IgD-negative memory B cell (primary cell): ENCODE data around the gene MISP. TPM values are rescaled to one million over a fixed set of nuclear protein-coding genes. Genes with fewer than 3 reads are reported as not detected.
"Not testable (repeated sequence)": the region's sequence is repeated elsewhere in the genome, so short reads cannot be mapped to it uniquely, and the experiment has no call there.

Source experiments
- H3K27ac Mint-ChIP-seq, 3 donors: one replicate each; pipeline ENCODE4 v1.8.0; 2020 to 2022; ENCODE audit warnings: mild to moderate bottlenecking in 3 of 3, mixed read lengths in 3 of 3, moderate library complexity in 1 of 3
- H3K27me3 Mint-ChIP-seq: one replicate; pipeline ENCODE4 v1.8.0; 2021; ENCODE audit warnings: mixed read lengths
- H3K36me3 Mint-ChIP-seq: one replicate; pipeline ENCODE4 v1.8.0; 2020; ENCODE audit warnings: mild to moderate bottlenecking, mixed read lengths
- H3K4me1 Mint-ChIP-seq, 3 donors: one replicate each; pipeline ENCODE4 v1.8.0; 2020 to 2022; ENCODE audit warnings: mixed read lengths in 3 of 3, mild to moderate bottlenecking in 1 of 3
- H3K4me3 Mint-ChIP-seq, 4 donors: one replicate each; pipeline ENCODE4 v1.8.0; 2020 to 2022; ENCODE audit warnings: mild to moderate bottlenecking in 4 of 4, mixed read lengths in 4 of 4, moderate library complexity in 3 of 4
- H3K9me3 Mint-ChIP-seq, 3 donors: one replicate each; pipeline ENCODE4 v1.8.0; 2020 to 2021; ENCODE audit warnings: mixed read lengths in 3 of 3, mild to moderate bottlenecking in 1 of 3
- polyA plus RNA-seq: library from polyadenylated mRNA; unstranded; fragments of 300-500 nt; fragmentation: Illumina TruSeq; gene quantifications from one replicate; pipeline ENCODE4 v1.2.3, GENCODE V29; 2021

MISP gene, protein sequence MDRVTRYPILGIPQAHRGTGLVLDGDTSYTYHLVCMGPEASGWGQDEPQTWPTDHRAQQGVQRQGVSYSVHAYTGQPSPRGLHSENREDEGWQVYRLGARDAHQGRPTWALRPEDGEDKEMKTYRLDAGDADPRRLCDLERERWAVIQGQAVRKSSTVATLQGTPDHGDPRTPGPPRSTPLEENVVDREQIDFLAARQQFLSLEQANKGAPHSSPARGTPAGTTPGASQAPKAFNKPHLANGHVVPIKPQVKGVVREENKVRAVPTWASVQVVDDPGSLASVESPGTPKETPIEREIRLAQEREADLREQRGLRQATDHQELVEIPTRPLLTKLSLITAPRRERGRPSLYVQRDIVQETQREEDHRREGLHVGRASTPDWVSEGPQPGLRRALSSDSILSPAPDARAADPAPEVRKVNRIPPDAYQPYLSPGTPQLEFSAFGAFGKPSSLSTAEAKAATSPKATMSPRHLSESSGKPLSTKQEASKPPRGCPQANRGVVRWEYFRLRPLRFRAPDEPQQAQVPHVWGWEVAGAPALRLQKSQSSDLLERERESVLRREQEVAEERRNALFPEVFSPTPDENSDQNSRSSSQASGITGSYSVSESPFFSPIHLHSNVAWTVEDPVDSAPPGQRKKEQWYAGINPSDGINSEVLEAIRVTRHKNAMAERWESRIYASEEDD
- not detected for polyA plus RNA-seq

GRCh38 chr19:750640-751423 is at the start of gene MISP:
Gene MISP (plus strand): TSS chr19:751112. CDS start chr19:756947, 5,835 bp downstream.
- Mint-ChIP-seq H3K36me3 (no peaks in the 10 kb centered on the region), H3K4me3 (no peak within 1 kb of the TSS), H3K9me3 (no peaks in the 10 kb centered on the region), H3K27ac (no peak within 1 kb of the TSS), H3K4me1 (no peaks in the 10 kb centered on the region), H3K27me3 (peaks cover 2% of the 10 kb centered on the region)

DNA sequence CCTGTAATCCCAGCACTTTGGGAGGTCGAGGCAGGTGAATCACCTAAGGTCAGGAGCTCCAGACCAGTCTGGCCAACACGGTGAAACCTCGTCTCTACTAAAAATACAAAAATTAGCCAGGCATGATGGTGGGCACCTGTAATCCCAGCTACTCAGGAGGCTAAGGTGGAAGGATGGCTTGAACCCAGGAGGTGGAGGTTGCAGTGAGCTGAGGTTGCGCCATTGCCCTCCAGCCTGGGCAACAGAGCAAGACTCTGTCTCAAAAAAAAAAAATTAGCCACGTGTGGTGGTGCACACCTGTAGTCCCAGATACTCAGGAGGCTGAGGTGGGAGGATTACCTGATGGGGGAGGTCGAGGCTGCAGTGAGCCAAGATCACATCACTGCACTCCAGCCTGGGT is 48.1 kb upstream of the MISP start:
- H3K27me3 Mint-ChIP-seq, result peaks cover 44% of the 10 kb centered on the region
- not testable (repeated sequence) for H3K4me1 Mint-ChIP-seq, H3K4me3 Mint-ChIP-seq, H3K36me3 Mint-ChIP-seq, H3K27ac Mint-ChIP-seq, H3K9me3 Mint-ChIP-seq

- no peak overlapping the region for H3K27ac Mint-ChIP-seq
- H3K4me1 Mint-ChIP-seq, result peaks cover 0 to 7% (median 0%) of the 10 kb centered on the region in 3 donors
- H3K27me3 Mint-ChIP-seq, result peaks cover 45% of the 10 kb centered on the region
- H3K36me3 Mint-ChIP-seq, result no peaks in the 10 kb centered on the region
- peak overlapping the region in 3 of 4 donors; percentile 52 to 55 (median 52) for H3K4me3 Mint-ChIP-seq
- peaks cover 0 to 4% (median 0%) of the 10 kb centered on the region in 3 donors for H3K9me3 Mint-ChIP-seq
Observed at GRCh38 chr19:703329-703650, 47.6 kb upstream of the MISP start.

GRCh38 chr19:703651-704446 is 47.1 kb upstream of the MISP start:
- H3K27ac Mint-ChIP-seq, result no peak overlapping the region
- H3K36me3 Mint-ChIP-seq, result no peaks in the 10 kb centered on the region
- peaks cover 45% of the 10 kb centered on the region for H3K27me3 Mint-ChIP-seq
- H3K4me1 Mint-ChIP-seq, result peaks cover 0 to 7% (median 0%) of the 10 kb centered on the region in 3 donors
- peak overlapping the region in 2 of 4 donors; percentile 52 for H3K4me3 Mint-ChIP-seq
- peaks cover 0 to 4% (median 0%) of the 10 kb centered on the region in 3 donors for H3K9me3 Mint-ChIP-seq

DNA sequence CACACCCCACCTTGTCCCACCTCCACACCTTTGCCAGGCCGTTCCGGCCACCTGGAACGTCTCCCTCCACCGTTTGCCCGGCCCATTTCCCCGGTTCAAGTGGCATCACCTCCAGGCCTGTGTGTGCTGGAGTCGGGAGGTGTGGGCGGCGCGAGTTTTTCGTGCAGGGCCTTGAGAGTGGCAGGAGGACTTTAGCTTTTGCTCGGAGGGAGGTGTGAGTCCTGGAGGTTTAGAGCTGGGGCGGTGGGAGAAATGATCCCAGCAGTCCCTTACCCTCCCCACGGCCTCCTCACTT is 46.5 kb upstream of the MISP start:
- Mint-ChIP-seq H3K27ac (no peak overlapping the region), H3K27me3 (peaks cover 45% of the 10 kb centered on the region), H3K4me3 (peak overlapping the region in 1 of 4 donors; percentile 63), H3K4me1 (peaks cover 0 to 7% (median 0%) of the 10 kb centered on the region in 3 donors), H3K9me3 (peaks cover 0 to 4% (median 0%) of the 10 kb centered on the region in 3 donors), H3K36me3 (no peaks in the 10 kb centered on the region)

DNA sequence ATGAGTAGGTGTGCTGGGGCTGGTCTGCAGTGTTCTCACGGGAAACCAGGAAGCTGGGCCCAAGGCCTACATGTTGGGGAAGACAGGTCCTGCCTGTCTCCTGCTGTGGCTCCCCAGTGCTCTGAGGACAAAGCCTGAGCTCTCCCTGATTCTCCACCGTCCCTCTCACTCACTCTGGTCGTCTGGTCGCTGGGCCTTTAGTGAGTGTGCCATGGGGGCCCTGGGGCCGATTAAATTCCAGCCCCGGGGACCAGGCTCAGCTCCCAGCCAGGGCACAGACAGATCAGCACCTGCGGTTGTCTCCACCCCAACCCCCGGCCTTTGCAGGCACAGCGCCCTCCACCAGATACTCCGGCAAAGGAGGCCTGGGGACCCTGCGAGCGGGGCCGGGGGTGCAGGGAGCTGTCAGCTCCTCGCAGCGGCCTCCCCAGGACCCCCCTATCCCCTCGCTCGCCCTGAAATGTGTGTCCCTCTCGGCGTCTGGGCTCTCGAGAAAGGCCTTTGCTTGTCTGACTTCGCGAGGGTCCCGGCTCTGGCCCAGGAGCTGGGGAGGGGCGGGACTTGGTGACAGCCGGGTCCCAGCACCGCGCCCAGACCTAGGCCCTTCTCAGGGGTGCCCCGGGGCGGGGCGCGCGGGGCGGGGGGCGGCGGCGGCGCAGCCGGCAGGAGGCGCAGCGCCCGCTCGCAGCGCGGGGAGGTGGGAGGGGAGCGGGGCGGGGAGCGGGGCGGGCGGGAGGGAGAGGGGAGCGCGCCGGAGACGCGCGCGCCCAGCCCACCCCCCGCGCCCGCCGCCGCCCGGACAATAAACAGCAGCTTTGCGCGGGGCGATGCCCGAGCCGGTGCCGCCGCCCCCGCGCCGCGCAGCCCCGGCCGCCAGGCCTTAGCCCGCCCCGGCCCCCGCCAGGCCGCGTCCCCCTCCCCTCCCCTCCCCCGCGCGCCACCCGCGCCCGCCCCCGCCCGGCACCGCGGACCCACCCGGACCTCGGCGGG is 42.5 kb upstream of the MISP start, which contains the start of gene PALM:
Gene PALM, plus strand, starts transcription at position 782 of the 990 bp plus-strand sequence. CDS start 212 bp downstream, outside the sequence.
- H3K4me3 Mint-ChIP-seq, result peak within 1 kb of the TSS in 1 of 4 donors; percentile 37
- peaks cover 0 to 5% (median 1%) of the 10 kb centered on the region in 3 donors for H3K4me1 Mint-ChIP-seq
- peak within 1 kb of the TSS in 1 of 3 donors; percentile 80 for H3K27ac Mint-ChIP-seq
- H3K27me3 Mint-ChIP-seq, result peaks cover 34% of the 10 kb centered on the region
- H3K9me3 Mint-ChIP-seq, result peaks cover 0 to 2% (median 0%) of the 10 kb centered on the region in 3 donors
- H3K36me3 Mint-ChIP-seq, result no peaks in the 10 kb centered on the region

DNA sequence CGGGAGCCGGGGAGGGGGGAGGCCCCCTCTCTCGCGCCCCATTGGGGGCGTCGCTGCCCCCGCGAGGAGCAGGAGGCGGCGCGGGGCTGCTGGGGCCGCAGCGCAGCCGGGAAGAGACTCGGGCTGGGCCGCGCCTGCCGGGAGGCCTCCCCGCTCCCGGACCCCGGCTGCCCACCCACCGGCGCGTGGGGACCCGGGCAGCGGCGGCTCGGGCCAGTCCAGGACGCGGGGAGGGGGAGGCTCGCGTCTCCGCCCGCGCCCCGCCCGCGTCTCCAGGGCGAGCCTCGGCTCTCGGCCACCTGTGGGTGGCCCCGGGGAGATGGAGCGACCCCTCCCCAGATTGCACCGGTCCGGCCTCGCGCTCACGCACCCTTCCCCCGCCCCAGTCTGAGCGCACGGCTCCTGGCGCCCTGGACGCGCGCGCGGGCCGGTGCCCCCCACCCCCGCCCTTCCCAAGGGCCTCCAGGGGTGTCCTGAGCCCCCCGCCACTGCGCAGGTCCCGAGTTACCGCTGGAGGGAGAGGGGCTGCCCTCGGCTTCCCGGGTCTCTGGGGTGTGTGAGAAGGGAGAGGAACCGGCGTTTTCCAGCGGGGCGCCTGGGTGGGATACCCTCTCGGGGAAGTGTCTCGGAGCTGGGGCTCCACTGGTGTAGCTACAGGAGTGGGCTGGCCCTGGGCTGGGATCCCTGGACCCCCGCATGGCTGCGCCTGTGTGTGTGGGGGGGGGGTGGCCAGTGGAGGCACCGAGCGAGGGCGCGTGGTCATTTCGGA is 41.5 kb upstream of the MISP start:
- peaks cover 0 to 5% (median 1%) of the 10 kb centered on the region in 3 donors for H3K4me1 Mint-ChIP-seq
- H3K27ac Mint-ChIP-seq, result no peak overlapping the region
- H3K4me3 Mint-ChIP-seq, result no peak overlapping the region
- peaks cover 30% of the 10 kb centered on the region for H3K27me3 Mint-ChIP-seq
- no peaks in the 10 kb centered on the region for H3K36me3 Mint-ChIP-seq
- H3K9me3 Mint-ChIP-seq, result peaks cover 0 to 2% (median 0%) of the 10 kb centered on the region in 3 donors

- H3K4me3 Mint-ChIP-seq, result no peak overlapping the region
Observed at GRCh38 chr19:709965-710571, 40.8 kb upstream of the MISP start.

GRCh38 chr19:710767-711166 is 40.1 kb upstream of the MISP start:
- Mint-ChIP-seq H3K4me3 (no peak overlapping the region), H3K9me3 (peaks cover 1 to 5% (median 5%) of the 10 kb centered on the region in 3 donors), H3K27ac (no peak overlapping the region), H3K27me3 (peaks cover 24% of the 10 kb centered on the region), H3K4me1 (peaks cover 0 to 5% (median 0%) of the 10 kb centered on the region in 3 donors), H3K36me3 (no peaks in the 10 kb centered on the region)

More at GRCh38 chr19:709965-710571, 40.8 kb upstream of the MISP start:
- H3K4me1 Mint-ChIP-seq, result peaks cover 0 to 5% (median 1%) of the 10 kb centered on the region in 3 donors
- H3K36me3 Mint-ChIP-seq, result no peaks in the 10 kb centered on the region
- peaks cover 23% of the 10 kb centered on the region for H3K27me3 Mint-ChIP-seq
- H3K27ac Mint-ChIP-seq, result no peak overlapping the region
- peaks cover 0 to 2% (median 0%) of the 10 kb centered on the region in 3 donors for H3K9me3 Mint-ChIP-seq

DNA sequence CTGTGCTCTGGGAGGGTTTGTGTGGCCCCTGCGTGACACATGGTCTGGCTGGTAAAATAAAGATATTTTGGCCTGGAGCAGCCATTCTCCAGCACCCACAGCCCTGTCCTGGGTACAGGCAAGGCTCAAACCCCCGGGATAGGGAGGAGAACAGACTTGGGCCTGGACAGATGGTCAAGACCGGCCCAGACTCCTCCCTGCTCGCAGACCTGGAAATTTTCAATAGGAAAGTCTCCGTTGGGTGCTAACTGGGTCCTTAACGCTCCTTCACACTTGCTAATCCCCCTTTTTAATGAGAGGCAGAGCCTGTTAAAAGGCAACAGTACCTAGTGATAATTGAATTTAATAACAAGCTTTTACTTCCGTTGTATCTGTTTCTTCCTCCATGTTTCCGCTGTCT is 39.7 kb upstream of the MISP start:
- Mint-ChIP-seq H3K27ac (no peak overlapping the region), H3K4me3 (peak overlapping the region in 1 of 4 donors; percentile 20)

GRCh38 chr19:715347-715746 is 35.6 kb upstream of the MISP start:
- H3K27me3 Mint-ChIP-seq, result peaks cover 24% of the 10 kb centered on the region
- peaks cover 1 to 7% (median 5%) of the 10 kb centered on the region in 3 donors for H3K9me3 Mint-ChIP-seq

More for the DNA sequence above, 39.7 kb upstream of the MISP start:
- Mint-ChIP-seq H3K4me1 (peaks cover 0 to 5% (median 0%) of the 10 kb centered on the region in 3 donors), H3K9me3 (peaks cover 1 to 7% (median 7%) of the 10 kb centered on the region in 3 donors), H3K27me3 (peaks cover 24% of the 10 kb centered on the region), H3K36me3 (no peaks in the 10 kb centered on the region)

DNA sequence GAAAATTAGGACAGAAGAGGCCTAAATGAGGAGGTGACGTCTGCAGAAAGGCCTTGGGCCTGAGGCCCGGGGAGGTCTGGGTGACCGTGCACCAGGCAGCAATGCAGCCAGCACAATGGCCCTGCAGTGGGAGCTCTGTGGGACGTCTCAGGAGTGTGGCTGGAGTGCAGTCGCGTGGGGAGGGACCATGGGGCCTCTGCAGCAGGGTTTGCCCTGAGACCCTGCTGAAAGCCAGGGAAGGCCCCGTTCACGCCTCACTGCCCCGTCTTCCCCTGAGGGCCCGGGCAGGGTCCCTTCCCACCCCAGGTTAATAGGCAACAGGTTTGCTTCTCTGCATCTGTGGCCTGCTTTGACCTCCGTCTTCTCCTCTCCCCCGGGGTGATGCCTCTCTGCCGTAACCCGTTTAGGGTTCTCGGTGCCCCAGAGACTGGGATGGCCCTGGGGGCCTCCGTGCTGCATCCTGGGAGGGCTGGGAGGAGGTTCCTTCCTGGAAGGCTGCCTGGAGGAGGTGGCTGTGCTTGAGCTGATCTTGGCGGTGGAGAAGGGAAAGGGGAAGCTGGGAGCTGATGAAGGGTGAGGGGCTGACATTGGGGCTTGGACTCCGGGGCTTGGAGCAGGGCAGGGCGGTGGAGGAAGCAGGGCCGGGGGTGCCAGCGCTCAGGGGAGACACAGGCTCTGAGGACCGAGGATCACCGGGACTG is 32.5 kb upstream of the MISP start:
- peak overlapping the region in 1 of 3 donors; percentile 70 for H3K27ac Mint-ChIP-seq
- peaks cover 22% of the 10 kb centered on the region for H3K27me3 Mint-ChIP-seq
- H3K9me3 Mint-ChIP-seq, result peaks cover 1 to 7% (median 5%) of the 10 kb centered on the region in 3 donors
- H3K4me1 Mint-ChIP-seq, result peaks cover 0 to 5% (median 3%) of the 10 kb centered on the region in 3 donors
- H3K36me3 Mint-ChIP-seq, result peaks cover 1% of the 10 kb centered on the region
- H3K4me3 Mint-ChIP-seq, result no peak overlapping the region

More at GRCh38 chr19:715347-715746, 35.6 kb upstream of the MISP start:
- peaks cover 1% of the 10 kb centered on the region for H3K36me3 Mint-ChIP-seq
- no peak overlapping the region for H3K27ac Mint-ChIP-seq
- H3K4me3 Mint-ChIP-seq, result no peak overlapping the region
- H3K4me1 Mint-ChIP-seq, result peaks cover 0 to 5% (median 0%) of the 10 kb centered on the region in 3 donors
